ENCODE results near the gene SERPIND1. TPM values are rescaled to one million over a fixed set of nuclear protein-coding genes. Genes with fewer than 3 reads are reported as not detected.
A peak's percentile ranks its signal among the peaks of the same experiment; 100 is the strongest.

The SERPIND1 gene
- total RNA-seq, 4 donors from 2014 or later, result 0.15 TPM; not detected in 3

- Histone ChIP-seq H3K4me3 (no peak overlapping the region), H3K27ac (no peak overlapping the region), H3K36me3 (peaks cover 0 to 85% of the 10 kb centered on the region in 2 donors), H3K4me1 (no peaks in the 10 kb centered on the region), H3K9me3 (no peaks in the 10 kb centered on the region), H3K27me3 (no peaks in the 10 kb centered on the region)
- no peak for TF ChIP-seq POLR2A (IDR thresholded peaks at IDR 0.05)
- TF ChIP-seq, protein P1, sequence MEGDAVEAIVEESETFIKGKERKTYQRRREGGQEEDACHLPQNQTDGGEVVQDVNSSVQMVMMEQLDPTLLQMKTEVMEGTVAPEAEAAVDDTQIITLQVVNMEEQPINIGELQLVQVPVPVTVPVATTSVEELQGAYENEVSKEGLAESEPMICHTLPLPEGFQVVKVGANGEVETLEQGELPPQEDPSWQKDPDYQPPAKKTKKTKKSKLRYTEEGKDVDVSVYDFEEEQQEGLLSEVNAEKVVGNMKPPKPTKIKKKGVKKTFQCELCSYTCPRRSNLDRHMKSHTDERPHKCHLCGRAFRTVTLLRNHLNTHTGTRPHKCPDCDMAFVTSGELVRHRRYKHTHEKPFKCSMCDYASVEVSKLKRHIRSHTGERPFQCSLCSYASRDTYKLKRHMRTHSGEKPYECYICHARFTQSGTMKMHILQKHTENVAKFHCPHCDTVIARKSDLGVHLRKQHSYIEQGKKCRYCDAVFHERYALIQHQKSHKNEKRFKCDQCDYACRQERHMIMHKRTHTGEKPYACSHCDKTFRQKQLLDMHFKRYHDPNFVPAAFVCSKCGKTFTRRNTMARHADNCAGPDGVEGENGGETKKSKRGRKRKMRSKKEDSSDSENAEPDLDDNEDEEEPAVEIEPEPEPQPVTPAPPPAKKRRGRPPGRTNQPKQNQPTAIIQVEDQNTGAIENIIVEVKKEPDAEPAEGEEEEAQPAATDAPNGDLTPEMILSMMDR (IDR thresholded peaks at IDR 0.05), result no peak
- no peak for TF ChIP-seq POLR2AphosphoS5 (IDR thresholded peaks at IDR 0.05)
- no peak for TF ChIP-seq EP300 (IDR thresholded peaks at IDR 0.05)
- ATAC-seq, result no peak
- WGBS, 2 donors (ENCODE audit: low coverage in 1 of 2), result 86 to 89% methylated on average over 2 of the region's 2 CpGs
Observed at GRCh38 chr22:20740222-20740951, 33.5 kb upstream of the SERPIND1 start.

- peaks cover 0 to 84% of the 10 kb centered on the region in 2 donors for H3K36me3 ChIP-seq
- WGBS, 2 donors (ENCODE audit: low coverage in 1 of 2), result 40 to 53% methylated on average over 1 to 2 of the region's 6 CpGs
- TF ChIP-seq, protein P1 (IDR thresholded peaks at IDR 0.05), result no peak
- TF ChIP-seq POLR2AphosphoS5 (IDR thresholded peaks at IDR 0.05) (no peak), POLR2A (IDR thresholded peaks at IDR 0.05) (no peak), EP300 (IDR thresholded peaks at IDR 0.05) (no peak)
- no peak overlapping the region for H3K4me3 ChIP-seq
- no peaks in the 10 kb centered on the region for H3K27me3 ChIP-seq
- no peak overlapping the region for H3K27ac ChIP-seq
- no peak for ATAC-seq
- no peaks in the 10 kb centered on the region for H3K4me1 ChIP-seq
- H3K9me3 ChIP-seq, result no peaks in the 10 kb centered on the region
Observed at GRCh38 chr22:20741008-20741633, 32.8 kb upstream of the SERPIND1 start.

- H3K27ac ChIP-seq, result no peak overlapping the region
- H3K9me3 ChIP-seq, result no peaks in the 10 kb centered on the region
- WGBS, 2 donors (ENCODE audit: low coverage in 1 of 2), result 44 to 80% methylated on average over 2 to 7 of the region's 16 CpGs
- ATAC-seq, result no peak
- H3K4me3 ChIP-seq, result no peak overlapping the region
- TF ChIP-seq EP300 (IDR thresholded peaks at IDR 0.05), result no peak
- TF ChIP-seq POLR2A (IDR thresholded peaks at IDR 0.05), result no peak
- TF ChIP-seq POLR2AphosphoS5 (IDR thresholded peaks at IDR 0.05), result no peak
- TF ChIP-seq, protein P1 (IDR thresholded peaks at IDR 0.05), result peak in 2 of 4 experiments; percentile 27 to 46
- peaks cover 0 to 85% of the 10 kb centered on the region in 2 donors for H3K36me3 ChIP-seq
- no peaks in the 10 kb centered on the region for H3K27me3 ChIP-seq
- H3K4me1 ChIP-seq, result no peaks in the 10 kb centered on the region
Observed at GRCh38 chr22:20741634-20742581, 32.0 kb upstream of the SERPIND1 start.

DNA sequence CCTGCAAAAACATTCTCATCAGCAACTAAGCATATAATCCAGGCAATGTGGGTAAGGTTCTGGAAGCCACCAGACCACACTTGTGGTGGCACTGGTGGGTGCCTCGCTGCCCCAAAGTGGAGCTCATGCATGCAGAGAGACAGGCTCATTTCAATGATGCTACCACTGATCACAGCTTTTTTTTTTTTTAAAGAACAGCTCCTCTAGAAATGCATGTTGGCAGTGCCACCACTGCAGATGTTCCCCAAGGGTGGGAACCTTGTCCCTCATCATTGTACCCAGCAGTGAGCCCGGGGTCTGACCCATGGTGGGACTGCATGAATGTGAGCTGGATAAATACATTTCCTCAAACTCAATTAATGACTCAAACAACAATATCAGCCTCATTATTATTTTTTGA is 31.1 kb upstream of the SERPIND1 start:
- H3K4me1 ChIP-seq, result no peaks in the 10 kb centered on the region
- ATAC-seq, result no peak
- no peak overlapping the region for H3K4me3 ChIP-seq
- H3K27ac ChIP-seq, result no peak overlapping the region
- WGBS, 2 donors (ENCODE audit: low coverage in 1 of 2), result 100% methylated on average over 2 of the region's 2 CpGs; no CpG with 5 or more reads in 1 of the 2 donors
- no peak for TF ChIP-seq EP300 (IDR thresholded peaks at IDR 0.05)
- no peak for TF ChIP-seq POLR2A (IDR thresholded peaks at IDR 0.05)
- TF ChIP-seq POLR2AphosphoS5 (IDR thresholded peaks at IDR 0.05), result no peak
- TF ChIP-seq, protein P1 (IDR thresholded peaks at IDR 0.05), result no peak
- peaks cover 0 to 91% of the 10 kb centered on the region in 2 donors for H3K36me3 ChIP-seq
- H3K27me3 ChIP-seq, result no peaks in the 10 kb centered on the region
- no peaks in the 10 kb centered on the region for H3K9me3 ChIP-seq

All from gastroesophageal sphincter (tissue), 4 donors.